ENCODE measurements around the gene C6orf89. TPM values are rescaled to one million over a fixed set of nuclear protein-coding genes. Genes with fewer than 3 reads are reported as not detected.
A peak's percentile ranks its signal among the peaks of the same experiment; 100 is the strongest.

The C6orf89 gene
- total and polyA plus RNA-seq, 2 experiments from 2014 or later: 73.8 to 84.0 TPM

DNA sequence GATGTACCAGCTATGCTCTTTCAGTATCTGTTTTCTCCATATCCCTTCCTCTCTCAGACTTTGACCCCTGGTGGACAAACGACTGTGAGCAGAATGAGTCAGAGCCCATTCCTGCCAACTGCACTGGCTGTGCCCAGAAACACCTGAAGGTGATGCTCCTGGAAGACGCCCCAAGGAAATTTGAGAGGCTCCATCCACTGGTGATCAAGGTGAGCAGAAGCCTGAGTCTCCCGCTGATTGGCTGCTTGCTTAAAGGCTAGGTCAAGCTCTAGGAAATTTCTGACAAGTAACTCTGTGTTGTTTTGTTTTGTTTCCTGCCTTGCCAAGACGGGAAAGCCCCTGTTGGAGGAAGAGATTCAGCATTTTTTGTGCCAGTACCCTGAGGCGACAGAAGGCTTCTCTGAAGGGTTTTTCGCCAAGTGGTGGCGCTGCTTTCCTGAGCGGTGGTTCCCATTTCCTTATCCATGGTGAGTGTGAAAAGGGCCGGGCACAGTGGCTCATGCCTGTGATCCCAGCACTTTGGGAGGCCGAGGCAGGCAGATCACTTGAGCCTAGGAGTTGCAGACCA, 28.6 kb downstream of the C6orf89 start:
- in situ Hi-C loops (cut with MboI): no loop called here
- peaks cover 59% of the 10 kb centered on the region for H3K4me1 ChIP-seq (ENCODE audit: insufficient read depth)
- no peak overlapping the region for H3K4me2 ChIP-seq (ENCODE audit: unreplicated experiment)
- no peak overlapping the region for H3K27ac ChIP-seq
- no peak overlapping the region for H3K4me3 ChIP-seq
- H3K27me3 ChIP-seq (replicated peaks; ENCODE audit: insufficient read depth): no peaks in the 10 kb centered on the region
- H3K9me3 ChIP-seq (ENCODE audit: low read depth): no peaks in the 10 kb centered on the region
- TF ChIP-seq EZH2phosphoT487 (IDR thresholded peaks at IDR 0.05; ENCODE audit: insufficient read depth, low read depth) (no peak), EZH2 (IDR thresholded peaks at IDR 0.05; ENCODE audit: insufficient read depth, poor library complexity, severe bottlenecking) (no peak)
- H3K36me3 ChIP-seq (ENCODE audit: low read depth): peaks cover 17% of the 10 kb centered on the region; the same call in 1 of the 2 replicates
- H2AFZ ChIP-seq: no peak overlapping the region
- H3K9ac ChIP-seq: no peak overlapping the region
- DNase-seq: peak; percentile 71
- peaks cover 12% of the 10 kb centered on the region for H3K79me2 ChIP-seq (ENCODE audit: insufficient read depth)
- H4K20me1 ChIP-seq (ENCODE audit: insufficient read depth): no peaks in the 10 kb centered on the region
- peaks cover 56% of the 10 kb centered on the region for H3F3A ChIP-seq (ENCODE audit: insufficient read depth)
- 84 to 87% methylated on average over 10 of the region's 10 CpGs for WGBS, 2 experiments (ENCODE audit: low coverage in 1 of 2, low lambda C conversion rate in 2 of 2, missing lambda C conversion rate in 2 of 2)
- no peaks in the 10 kb centered on the region for H3K9me2 ChIP-seq (ENCODE audit: insufficient read depth)

DNA sequence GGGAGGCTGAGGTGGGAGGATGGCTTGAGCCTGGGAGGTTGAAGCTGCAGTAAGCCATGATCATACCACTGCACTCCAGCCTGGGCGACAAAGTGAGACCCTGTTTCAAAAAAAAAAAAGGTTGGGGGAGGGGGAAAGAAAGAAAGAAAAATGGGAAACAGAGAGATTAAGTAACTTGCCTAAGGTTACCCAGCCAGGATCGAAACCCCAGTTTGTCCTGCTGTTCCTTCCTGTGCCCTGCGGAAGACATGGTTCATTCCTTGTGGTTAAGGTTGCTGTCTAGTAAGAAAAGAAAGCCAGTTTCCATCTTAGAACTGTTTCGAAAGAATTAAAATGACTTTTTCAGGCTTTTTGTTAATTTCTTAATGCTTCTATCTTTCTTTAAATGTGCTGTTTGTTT, 29.8 kb downstream of the C6orf89 start:
- 97 to 98% methylated on average over 4 of the region's 4 CpGs for WGBS, 2 experiments (ENCODE audit: low coverage in 1 of 2, low lambda C conversion rate in 2 of 2, missing lambda C conversion rate in 2 of 2)
- Histone ChIP-seq H3K9me2 (ENCODE audit: insufficient read depth) (no peaks in the 10 kb centered on the region), H2AFZ (no peak overlapping the region), H3K9ac (no peak overlapping the region), H3K36me3 (ENCODE audit: low read depth) (peaks cover 24% of the 10 kb centered on the region; the same call in 1 of the 2 replicates), H3K79me2 (ENCODE audit: insufficient read depth) (0 out of 2 replicates have a peak, but pooled peaks cover under 1% of the 10 kb centered on the region), H3K9me3 (ENCODE audit: low read depth) (no peaks in the 10 kb centered on the region), H3K4me1 (ENCODE audit: insufficient read depth) (peaks cover 72% of the 10 kb centered on the region), H3K4me2 (ENCODE audit: unreplicated experiment) (peak overlapping the region; percentile 3), H3K27ac (no peak overlapping the region), H3K4me3 (no peak overlapping the region), H3K27me3 (replicated peaks; ENCODE audit: insufficient read depth) (no peaks in the 10 kb centered on the region), H4K20me1 (ENCODE audit: insufficient read depth) (no peaks in the 10 kb centered on the region), H3F3A (ENCODE audit: insufficient read depth) (peaks cover 68% of the 10 kb centered on the region)
- in situ Hi-C loops (cut with MboI): no loop called here
- TF ChIP-seq EZH2phosphoT487 (IDR thresholded peaks at IDR 0.05; ENCODE audit: insufficient read depth, low read depth) (no peak), EZH2 (IDR thresholded peaks at IDR 0.05; ENCODE audit: insufficient read depth, poor library complexity, severe bottlenecking) (no peak)
- DNase-seq: no peak

DNA sequence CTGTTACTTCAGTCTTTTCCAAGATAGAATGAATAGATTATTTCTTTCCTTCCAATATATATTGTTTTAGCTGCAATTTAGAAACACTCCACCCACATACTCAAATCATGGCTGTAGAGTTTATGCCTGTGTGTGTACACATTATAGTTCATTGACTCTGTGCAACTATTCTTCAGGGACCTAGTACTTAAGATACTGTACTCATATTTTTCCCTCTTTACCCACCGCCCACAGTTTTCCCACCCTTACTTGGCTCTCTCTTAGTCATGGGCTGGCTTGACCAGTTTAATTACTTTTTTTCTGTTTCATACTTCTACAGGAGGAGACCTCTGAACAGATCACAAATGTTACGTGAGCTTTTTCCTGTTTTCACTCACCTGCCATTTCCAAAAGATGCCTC, 30.4 kb downstream of the C6orf89 start:
- no peak overlapping the region for H3K4me3 ChIP-seq
- TF ChIP-seq EZH2 (IDR thresholded peaks at IDR 0.05; ENCODE audit: insufficient read depth, poor library complexity, severe bottlenecking): no peak
- no peak for TF ChIP-seq EZH2phosphoT487 (IDR thresholded peaks at IDR 0.05; ENCODE audit: insufficient read depth, low read depth)
- peaks cover 68% of the 10 kb centered on the region for H3F3A ChIP-seq (ENCODE audit: insufficient read depth)
- peaks cover 24% of the 10 kb centered on the region; the same call in 1 of the 2 replicates for H3K36me3 ChIP-seq (ENCODE audit: low read depth)
- no peaks in the 10 kb centered on the region for H3K9me2 ChIP-seq (ENCODE audit: insufficient read depth)
- no peaks in the 10 kb centered on the region for H3K9me3 ChIP-seq (ENCODE audit: low read depth)
- H3K9ac ChIP-seq: peak overlapping the region; percentile 78; the same call in 1 of the 2 replicates
- H3K27ac ChIP-seq: peak overlapping the region; percentile 97
- no peak overlapping the region for H2AFZ ChIP-seq
- in situ Hi-C loops (cut with MboI): no loop called here
- H4K20me1 ChIP-seq (ENCODE audit: insufficient read depth): no peaks in the 10 kb centered on the region
- H3K4me1 ChIP-seq (ENCODE audit: insufficient read depth): peaks cover 76% of the 10 kb centered on the region
- peak overlapping the region; percentile 3 for H3K4me2 ChIP-seq (ENCODE audit: unreplicated experiment)
- 92 to 94% methylated on average over 2 of the region's 2 CpGs for WGBS, 2 experiments (ENCODE audit: low coverage in 1 of 2, low lambda C conversion rate in 2 of 2, missing lambda C conversion rate in 2 of 2)
- H3K27me3 ChIP-seq (replicated peaks; ENCODE audit: insufficient read depth): no peaks in the 10 kb centered on the region
- H3K79me2 ChIP-seq (ENCODE audit: insufficient read depth): no peaks in the 10 kb centered on the region
- DNase-seq: peak; percentile 82

DNA sequence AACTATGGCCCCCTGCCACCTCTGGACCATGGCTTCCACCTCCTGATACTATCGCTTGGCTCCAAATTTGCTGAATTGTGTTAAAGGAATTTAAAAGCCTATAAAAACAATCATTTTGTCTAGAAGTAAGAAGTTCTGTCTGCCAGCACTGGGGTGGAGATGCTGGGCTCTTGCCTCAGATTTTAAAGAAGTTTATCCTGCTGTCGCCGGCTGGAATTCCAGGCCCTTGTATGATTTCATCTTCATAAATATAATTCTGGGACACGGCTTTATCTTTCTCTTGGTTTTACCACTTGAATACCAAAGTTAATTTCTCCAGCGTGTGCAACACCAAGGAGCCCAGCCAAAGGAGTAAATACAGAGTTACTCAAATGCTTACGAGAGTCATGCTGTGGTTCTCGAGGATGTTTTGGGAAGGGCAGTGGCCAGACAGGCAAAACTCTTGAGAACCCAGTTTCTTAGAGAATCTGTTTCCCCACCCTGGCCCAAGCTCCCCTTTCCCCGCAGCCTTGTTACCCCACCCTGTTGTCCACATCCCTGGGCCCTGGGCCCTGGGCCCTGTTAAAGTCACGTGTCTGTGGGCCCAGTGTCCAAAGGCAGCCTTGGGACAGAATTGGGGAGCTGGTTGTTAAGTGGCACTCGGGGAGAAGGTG, 31.9 kb downstream of the C6orf89 start:
- H3K9ac ChIP-seq: peak overlapping the region; percentile 78

More for the DNA sequence above, 31.9 kb downstream of the C6orf89 start:
- H3K4me1 ChIP-seq (ENCODE audit: insufficient read depth): peaks cover 68% of the 10 kb centered on the region
- H3F3A ChIP-seq (ENCODE audit: insufficient read depth): peaks cover 56% of the 10 kb centered on the region
- peak; percentile 96 for DNase-seq
- H3K27ac ChIP-seq: peak overlapping the region; percentile 97
- H3K9me2 ChIP-seq (ENCODE audit: insufficient read depth): no peaks in the 10 kb centered on the region
- TF ChIP-seq EZH2phosphoT487 (IDR thresholded peaks at IDR 0.05; ENCODE audit: insufficient read depth, low read depth) (0 out of 2 replicates have a peak, but pooled peaks have one; percentile 43), EZH2 (IDR thresholded peaks at IDR 0.05; ENCODE audit: insufficient read depth, poor library complexity, severe bottlenecking) (no peak)
- WGBS, 2 experiments (ENCODE audit: low coverage in 1 of 2, low lambda C conversion rate in 2 of 2, missing lambda C conversion rate in 2 of 2): 9 to 11% methylated on average over 10 of the region's 10 CpGs
- no peaks in the 10 kb centered on the region for H3K9me3 ChIP-seq (ENCODE audit: low read depth)
- peak overlapping the region; percentile 57 for H3K4me2 ChIP-seq (ENCODE audit: unreplicated experiment)
- no peaks in the 10 kb centered on the region for H4K20me1 ChIP-seq (ENCODE audit: insufficient read depth)
- peaks cover 24% of the 10 kb centered on the region; the same call in 1 of the 2 replicates for H3K36me3 ChIP-seq (ENCODE audit: low read depth)
- H3K4me3 ChIP-seq: 0 out of 2 replicates have a peak overlapping the region, but pooled peaks have one; percentile 1
- no peaks in the 10 kb centered on the region for H3K27me3 ChIP-seq (replicated peaks; ENCODE audit: insufficient read depth)
- H3K79me2 ChIP-seq (ENCODE audit: insufficient read depth): no peaks in the 10 kb centered on the region
- in situ Hi-C loops (cut with MboI): no loop called here
- H2AFZ ChIP-seq: no peak overlapping the region
